GM18505 (cell line): ENCODE data around the gene CXCL11.
"Not testable (repeated sequence)": the region's sequence is repeated elsewhere in the genome, so short reads cannot be mapped to it uniquely, and the experiment has no call there.

Experiments
- ATAC-seq: cut with Tn5 transposase; IDR thresholded peaks from one replicate; pipeline ENCODE4 v1.9.1; 2021; ENCODE audit not compliant: unreplicated experiment
- POLR2A ChIP-seq: IDR thresholded peaks from 4 replicates; pipeline ENCODE4 v1.6.1; 2011; ENCODE audit warnings: borderline replicate concordance; ENCODE audit not compliant: insufficient read depth, insufficient read length; ENCODE audit errors: extremely low read depth

The CXCL11 gene

GRCh38 chr4:76002176-76002575, 33.7 kb downstream of the CXCL11 start:
- ATAC-seq = no peak
- TF ChIP-seq POLR2A = no peak

- ATAC-seq = no peak
- TF ChIP-seq POLR2A = no peak
Observed at GRCh38 chr4:76001700-76002099, 34.2 kb downstream of the CXCL11 start.

- TF ChIP-seq POLR2A = no peak
- ATAC-seq = no peak
Observed at GRCh38 chr4:76000279-76000678, 35.6 kb downstream of the CXCL11 start.

GRCh38 chr4:75998525-75999147, 37.2 kb downstream of the CXCL11 start:
- not testable (repeated sequence) for ATAC-seq

- TF ChIP-seq POLR2A = no peak
- ATAC-seq = no peak
Observed at GRCh38 chr4:75997946-75998345, 37.9 kb downstream of the CXCL11 start.

- ATAC-seq = no peak
- TF ChIP-seq POLR2A = no peak
Observed at GRCh38 chr4:75997081-75997480, 38.8 kb downstream of the CXCL11 start.

- no peak for ATAC-seq
- TF ChIP-seq POLR2A = no peak
Observed at GRCh38 chr4:75995727-75996126, 40.1 kb downstream of the CXCL11 start.

- no peak for ATAC-seq
- TF ChIP-seq POLR2A = no peak
Observed at GRCh38 chr4:75992462-75992861, 43.4 kb downstream of the CXCL11 start.

- ATAC-seq = no peak
- TF ChIP-seq POLR2A = no peak
Observed at GRCh38 chr4:75989846-75990528, 45.9 kb downstream of the CXCL11 start.

GRCh38 chr4:75985116-75985515, 50.8 kb downstream of the CXCL11 start:
- no peak for ATAC-seq

More at GRCh38 chr4:75985116-75985515, 50.8 kb downstream of the CXCL11 start:
- no peak for TF ChIP-seq POLR2A
